Cardiac atrium fibroblast (primary cell): ENCODE results near the gene GK2. TPM values are rescaled to one million over a fixed set of nuclear protein-coding genes. Genes with fewer than 3 reads are reported as not detected.

Experiments
- total RNA-seq: library from RNA; depleted of rRNA; stranded (reverse); fragments of >200 nt; gene quantifications from 2 replicates; pipeline ENCODE4 v1.2.3, GENCODE V29; 2015

Gene GK2
- total RNA-seq = not detected in 2 replicates

DNA sequence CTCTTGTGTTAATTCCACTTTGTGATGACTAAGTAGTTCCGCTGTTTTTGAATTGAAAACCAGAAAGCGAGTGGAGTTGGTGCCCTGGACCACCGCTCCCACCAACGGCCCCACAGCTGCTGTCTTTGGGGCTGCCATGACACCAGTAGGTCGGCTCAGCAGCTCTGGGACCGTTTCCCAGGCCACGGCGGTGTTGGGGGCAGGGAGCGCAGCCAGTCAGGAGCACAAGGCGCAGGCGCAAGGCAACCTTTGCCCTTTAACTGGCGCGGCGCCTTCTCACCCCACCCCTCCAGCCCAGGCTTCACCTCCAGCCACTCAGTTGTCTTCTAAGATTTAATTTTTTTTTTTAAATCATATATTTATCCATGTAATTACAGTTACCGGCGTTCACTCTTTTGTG, at the start of gene GK2:
GK2 (minus strand) TSS at position 166 of the 400 bp plus-strand sequence; CDS start at position 138, 28 bp downstream.

Other genes starting within 250 kb of the GK2 start
- not detected in 2 replicates for gene NAA11, start 82.2 kb downstream of the GK2 start, total RNA-seq